Subcutaneous abdominal adipose tissue (tissue), 5 donors: ENCODE data around the gene PIMREG.

Source experiments
- H3K27ac ChIP-seq: one replicate; pipeline ENCODE4 v1.7.0; 2013; ENCODE audit warnings: low read depth, mild to moderate bottlenecking, inconsistent platforms, low read length, moderate library complexity
- H3K27me3 ChIP-seq, 5 donors: one replicate each; pipeline ENCODE4 v1.7.0; 2013; ENCODE audit warnings: low read length in 5 of 5, inconsistent platforms in 1 of 5; ENCODE audit not compliant: control insufficient read depth in 5 of 5, insufficient read depth in 4 of 5
- H3K36me3 ChIP-seq, 5 donors: one replicate each; pipeline ENCODE4 v1.7.0; 2013; ENCODE audit warnings: low read length in 5 of 5; ENCODE audit not compliant: control insufficient read depth in 5 of 5, insufficient read depth in 5 of 5
- H3K4me1 ChIP-seq, 5 donors: one replicate each; pipeline ENCODE4 v1.7.0; 2013; ENCODE audit warnings: low read length in 5 of 5, mild to moderate bottlenecking in 3 of 5, moderate library complexity in 1 of 5; ENCODE audit not compliant: control insufficient read depth in 5 of 5, insufficient read depth in 5 of 5
- H3K4me3 ChIP-seq, 5 donors: one replicate each; pipeline ENCODE4 v1.7.0; 2013; ENCODE audit warnings: low read length in 5 of 5, low read depth in 1 of 5
- H3K9ac ChIP-seq, 5 donors: one replicate each; pipeline ENCODE4 v1.7.0; 2013; ENCODE audit warnings: low read length in 5 of 5, mild to moderate bottlenecking in 4 of 5, moderate library complexity in 3 of 5
- H3K9me3 ChIP-seq, 5 donors: one replicate each; pipeline ENCODE4 v1.7.0; 2013; ENCODE audit warnings: low read length in 5 of 5; ENCODE audit not compliant: control insufficient read depth in 5 of 5
- donor health status: healthy.
- donor health status: healthy.
- donor health status: healthy.
- donor health status: healthy.
- donor health status: healthy.

Gene PIMREG

DNA sequence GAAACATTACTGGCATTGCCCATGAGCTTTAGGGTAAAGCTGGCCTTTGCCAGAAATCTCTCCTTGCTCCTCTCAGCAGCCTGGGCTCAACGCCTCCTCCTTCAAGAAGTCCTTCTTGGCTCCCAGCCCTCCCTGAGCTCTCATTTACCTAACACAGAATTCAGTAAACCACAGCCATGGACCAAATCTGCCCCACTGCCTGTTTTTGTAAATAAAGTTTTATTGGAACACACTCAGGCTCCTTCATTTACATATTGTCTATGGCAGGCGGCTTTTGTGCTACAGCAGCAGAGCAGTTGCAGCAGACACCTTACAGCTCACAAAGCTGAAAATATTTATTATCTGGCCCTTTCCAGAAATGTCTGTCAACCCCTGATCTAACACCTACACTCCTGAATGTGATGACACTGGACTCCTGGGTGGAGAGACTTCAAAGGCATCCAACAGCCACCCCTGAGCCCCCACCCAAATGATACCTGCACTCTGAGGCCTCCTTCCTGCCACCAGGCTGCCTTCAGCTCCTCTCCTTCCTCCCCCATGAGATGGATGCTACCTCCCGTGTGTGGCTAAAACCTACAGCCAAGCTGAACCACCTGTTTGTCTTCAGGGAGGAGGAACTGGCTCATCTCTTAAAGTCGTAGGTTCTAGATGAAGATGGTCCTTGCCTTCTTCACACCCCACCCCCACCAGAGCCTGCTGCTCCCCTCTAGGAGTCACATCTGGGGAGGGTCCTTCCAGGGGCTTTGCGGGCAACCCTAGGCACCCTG is 41.6 kb downstream of the PIMREG start:
- no peak overlapping the region for H3K4me3 ChIP-seq
- peaks cover 0 to 17% (median 4%) of the 10 kb centered on the region in 5 donors for H3K4me1 ChIP-seq
- no peaks in the 10 kb centered on the region for H3K9me3 ChIP-seq
- no peak overlapping the region for H3K27ac ChIP-seq
- H3K36me3 ChIP-seq, result no peaks in the 10 kb centered on the region
- H3K9ac ChIP-seq, result no peak overlapping the region
- H3K27me3 ChIP-seq, result peaks cover 2 to 8% (median 4%) of the 10 kb centered on the region in 5 donors

GRCh38 chr17:6487251-6488007 is 43.2 kb downstream of the PIMREG start:
- peaks cover 0 to 17% (median 4%) of the 10 kb centered on the region in 5 donors for H3K4me1 ChIP-seq
- no peak overlapping the region for H3K4me3 ChIP-seq
- H3K9ac ChIP-seq, result no peak overlapping the region
- H3K27ac ChIP-seq, result no peak overlapping the region
- peaks cover 0 to 4% (median 3%) of the 10 kb centered on the region in 5 donors for H3K27me3 ChIP-seq
- no peaks in the 10 kb centered on the region for H3K9me3 ChIP-seq
- H3K36me3 ChIP-seq, result no peaks in the 10 kb centered on the region

GRCh38 chr17:6488008-6488539 is 43.8 kb downstream of the PIMREG start:
- H3K4me1 ChIP-seq, result peaks cover 0 to 17% (median 4%) of the 10 kb centered on the region in 5 donors
- H3K9me3 ChIP-seq, result no peaks in the 10 kb centered on the region
- no peak overlapping the region for H3K27ac ChIP-seq
- peaks cover 0 to 4% (median 3%) of the 10 kb centered on the region in 5 donors for H3K27me3 ChIP-seq
- no peak overlapping the region for H3K4me3 ChIP-seq
- H3K36me3 ChIP-seq, result no peaks in the 10 kb centered on the region
- no peak overlapping the region for H3K9ac ChIP-seq

- Histone ChIP-seq H3K4me3 (no peak overlapping the region), H3K27ac (no peak overlapping the region), H3K36me3 (no peaks in the 10 kb centered on the region), H3K4me1 (peaks cover 0 to 17% (median 4%) of the 10 kb centered on the region in 5 donors), H3K27me3 (peaks cover 0 to 4% (median 3%) of the 10 kb centered on the region in 5 donors), H3K9ac (no peak overlapping the region), H3K9me3 (no peaks in the 10 kb centered on the region)
Measured at GRCh38 chr17:6489016-6489550, 44.8 kb downstream of the PIMREG start.

DNA sequence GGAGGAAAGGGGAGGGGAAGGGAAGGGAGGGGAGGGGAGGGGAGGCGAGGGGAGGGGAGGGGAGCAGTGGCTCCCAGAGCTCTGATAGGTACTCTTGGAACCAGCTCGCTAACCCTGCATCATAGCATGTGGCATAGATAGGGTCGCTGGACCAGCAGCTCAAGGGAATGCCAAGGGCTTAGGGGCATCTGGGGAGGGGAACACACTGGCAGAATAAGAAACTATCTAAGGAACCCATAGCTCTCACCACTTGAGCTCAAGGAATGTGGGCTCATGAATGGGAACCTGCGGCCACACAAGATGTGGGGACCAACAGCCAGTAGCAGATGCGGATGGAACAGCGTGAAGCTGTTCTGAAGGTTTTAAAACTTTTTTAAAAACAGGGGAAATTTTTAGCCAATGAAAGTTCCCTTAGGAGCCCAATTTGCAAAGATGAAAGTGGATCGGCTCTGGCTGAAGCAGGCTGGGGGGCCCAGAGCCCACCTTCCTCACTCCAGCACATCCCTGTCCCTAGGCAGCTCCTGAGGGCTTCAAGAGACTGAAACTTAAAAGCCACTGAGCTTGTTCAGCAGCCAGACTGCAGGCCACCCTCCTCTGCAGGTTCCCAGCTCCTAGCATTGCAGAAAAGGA is 46.9 kb downstream of the PIMREG start:
- no peak overlapping the region for H3K4me3 ChIP-seq
- H3K4me1 ChIP-seq, result peaks cover 0 to 21% (median 4%) of the 10 kb centered on the region in 5 donors
- no peak overlapping the region for H3K9ac ChIP-seq
- peaks cover 0 to 12% (median 11%) of the 10 kb centered on the region in 5 donors for H3K27me3 ChIP-seq
- H3K9me3 ChIP-seq, result no peaks in the 10 kb centered on the region
- no peak overlapping the region for H3K27ac ChIP-seq
- no peaks in the 10 kb centered on the region for H3K36me3 ChIP-seq

DNA sequence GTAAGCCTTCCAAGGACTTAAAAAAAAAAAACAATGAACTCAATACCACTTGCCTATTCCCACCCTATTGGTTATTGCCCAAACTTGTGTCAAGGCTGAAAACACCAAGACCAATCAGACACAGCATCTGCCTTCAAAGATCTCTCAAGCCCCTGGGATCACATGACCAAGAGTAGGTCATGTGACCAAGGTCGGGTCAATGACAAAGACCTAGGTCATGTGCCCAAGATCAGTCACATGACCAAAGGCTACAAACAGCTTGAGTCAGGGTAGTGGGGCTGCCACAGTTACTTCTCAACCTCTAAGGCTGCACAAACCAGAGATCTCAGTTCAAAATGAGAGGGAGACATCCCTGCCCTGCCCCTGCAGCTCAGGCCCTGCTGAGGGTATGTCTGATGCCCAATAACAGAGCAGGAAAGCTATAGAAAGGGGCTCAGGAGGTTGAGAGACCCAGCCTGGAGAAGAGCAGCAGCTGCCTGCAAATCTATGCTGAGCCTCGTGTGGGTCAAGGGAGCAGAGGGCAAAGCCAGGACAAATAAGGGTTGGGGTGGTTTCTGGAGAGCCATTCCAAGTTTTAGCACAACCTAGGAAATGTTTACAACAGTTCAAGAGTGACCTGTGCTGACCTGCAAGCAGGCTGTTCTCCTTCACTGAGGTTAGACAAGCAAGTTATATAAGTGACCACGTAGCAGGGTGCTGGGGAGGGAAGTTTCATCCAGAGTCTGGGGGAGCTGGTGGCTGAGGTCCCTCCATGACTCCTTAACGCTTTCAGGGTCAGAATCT is 48.8 kb downstream of the PIMREG start:
- Histone ChIP-seq H3K4me3 (no peak overlapping the region), H3K36me3 (no peaks in the 10 kb centered on the region), H3K4me1 (peaks cover 0 to 25% (median 8%) of the 10 kb centered on the region in 5 donors), H3K27me3 (peaks cover 5 to 29% (median 18%) of the 10 kb centered on the region in 5 donors), H3K9ac (no peak overlapping the region), H3K9me3 (no peaks in the 10 kb centered on the region), H3K27ac (no peak overlapping the region)

DNA sequence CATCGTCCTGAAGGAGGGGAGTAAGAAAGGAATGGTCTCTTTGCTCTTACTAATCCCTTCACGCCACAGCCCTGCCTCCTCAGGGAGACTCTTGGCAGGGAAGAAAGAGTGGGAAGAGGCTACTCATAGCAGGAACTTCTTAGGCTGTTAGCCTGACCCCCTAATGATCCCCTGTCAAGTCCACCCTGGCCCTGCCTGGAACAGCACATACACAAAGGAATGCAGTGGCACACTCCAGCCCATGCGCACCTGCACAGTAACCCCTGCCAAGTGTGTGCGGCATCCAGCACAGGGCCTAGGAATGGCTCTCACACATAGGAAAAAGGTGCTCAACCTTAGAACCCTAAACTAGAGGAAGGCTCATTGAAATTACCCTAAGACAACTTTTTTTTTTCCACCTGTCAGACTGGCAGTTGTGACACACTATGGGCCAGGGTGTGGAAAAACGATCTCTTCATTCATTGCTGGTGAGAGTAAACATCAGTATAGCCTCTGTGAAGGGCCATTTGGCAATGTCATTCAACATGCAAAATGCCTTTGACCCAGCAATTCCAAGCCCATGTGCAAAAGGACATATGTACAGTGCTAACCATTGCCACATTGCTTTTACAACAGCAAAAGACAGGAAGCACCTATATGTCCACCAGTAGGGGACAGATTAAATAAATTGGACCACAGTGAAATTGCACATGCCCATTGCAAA is 50.1 kb downstream of the PIMREG start:
- Histone ChIP-seq H3K9ac (no peak overlapping the region), H3K36me3 (no peaks in the 10 kb centered on the region), H3K27me3 (peaks cover 5 to 30% (median 26%) of the 10 kb centered on the region in 5 donors), H3K27ac (no peak overlapping the region), H3K9me3 (no peaks in the 10 kb centered on the region), H3K4me1 (peaks cover 0 to 24% (median 8%) of the 10 kb centered on the region in 5 donors), H3K4me3 (no peak overlapping the region)

DNA sequence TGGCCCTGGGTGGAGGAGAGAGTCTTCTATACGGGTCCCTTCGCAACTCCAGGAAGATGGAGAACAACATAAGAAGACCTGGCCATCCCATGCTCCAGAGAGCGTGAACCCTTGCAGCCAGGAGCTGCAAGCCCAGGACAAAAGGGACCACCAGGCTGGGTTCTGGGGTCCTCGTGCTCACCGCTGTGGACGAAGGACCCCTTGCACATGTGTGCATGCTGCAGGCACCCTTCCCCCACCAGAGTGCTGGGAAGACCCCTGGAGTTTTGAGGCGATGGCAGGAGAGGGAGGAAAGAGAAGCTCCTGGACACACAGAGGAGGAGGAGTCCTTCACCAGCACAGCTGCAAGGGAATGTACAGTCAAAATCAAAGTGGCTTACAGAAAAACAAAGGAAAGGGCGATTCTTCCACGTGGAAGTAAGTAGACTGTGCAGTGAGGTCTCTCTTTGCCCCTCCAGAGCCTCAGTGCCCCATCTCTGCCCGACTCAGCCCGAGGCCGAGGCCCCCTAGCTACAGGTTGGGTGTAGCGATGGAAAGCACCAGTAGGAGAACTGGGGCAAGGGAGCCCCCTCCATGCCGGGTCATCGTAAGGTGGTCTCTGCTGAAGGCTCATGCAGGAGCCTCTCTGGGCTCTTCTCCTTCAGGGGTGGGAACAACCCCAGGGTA is 51.3 kb downstream of the PIMREG start:
- no peak overlapping the region for H3K27ac ChIP-seq
- H3K9ac ChIP-seq, result no peak overlapping the region
- H3K4me1 ChIP-seq, result peaks cover 0 to 24% (median 8%) of the 10 kb centered on the region in 5 donors
- H3K9me3 ChIP-seq, result no peaks in the 10 kb centered on the region
- no peaks in the 10 kb centered on the region for H3K36me3 ChIP-seq
- H3K27me3 ChIP-seq, result peaks cover 5 to 27% (median 26%) of the 10 kb centered on the region in 5 donors
- H3K4me3 ChIP-seq, result no peak overlapping the region
